Mesendoderm (in vitro differentiated cells): ENCODE measurements around the gene CREB5.
"Not testable (repeated sequence)": the region's sequence is repeated elsewhere in the genome, so short reads cannot be mapped to it uniquely, and the experiment has no call there.

Experiments
- DNase-seq: peaks from one replicate; pipeline ENCODE4 v3.0.0; 2013
- H2AK5ac ChIP-seq: 2 replicates; pipeline ENCODE4 v1.6.1; 2013; ENCODE audit warnings: low read length, inconsistent platforms
- H2BK120ac ChIP-seq: 2 replicates; pipeline ENCODE4 v1.6.1; 2013; ENCODE audit warnings: low read depth, mild to moderate bottlenecking, low read length, moderate library complexity, mixed read lengths
- H2BK15ac ChIP-seq: replicated peaks from 2 replicates; pipeline ENCODE4 v1.6.1; 2013; ENCODE audit warnings: low read depth, mild to moderate bottlenecking, moderate library complexity
- H2BK5ac ChIP-seq: 2 replicates; pipeline ENCODE4 v1.6.1; 2013; ENCODE audit warnings: low read length, inconsistent platforms
- H3K18ac ChIP-seq: 2 replicates; pipeline ENCODE4 v1.6.1; 2013; ENCODE audit warnings: mild to moderate bottlenecking, low read length, mixed read lengths
- H3K23ac ChIP-seq: one replicate; pipeline ENCODE4 v1.6.1; 2013; ENCODE audit warnings: low read length
- H3K27ac ChIP-seq: 2 replicates; pipeline ENCODE4 v1.5.1; 2013; ENCODE audit warnings: low read depth, mild to moderate bottlenecking, inconsistent platforms, low read length, moderate library complexity
- H3K27me3 ChIP-seq: 2 replicates; pipeline ENCODE4 v1.6.1; 2013; ENCODE audit warnings: low read length, control low read depth, mild to moderate bottlenecking, inconsistent platforms; ENCODE audit not compliant: insufficient read depth, poor library complexity
- H3K36me3 ChIP-seq: 2 replicates; pipeline ENCODE4 v1.6.1; 2013; ENCODE audit warnings: low read length, inconsistent platforms; ENCODE audit not compliant: control insufficient read depth, insufficient read depth
- H3K4ac ChIP-seq: one replicate; pipeline ENCODE4 v1.6.1; 2013; ENCODE audit warnings: low read depth, mild to moderate bottlenecking, low read length, moderate library complexity
- H3K4me1 ChIP-seq: 2 replicates; pipeline ENCODE4 v1.6.1; 2013; ENCODE audit warnings: low read depth, low read length, inconsistent platforms; ENCODE audit not compliant: control insufficient read depth
- H3K4me2 ChIP-seq: 2 replicates; pipeline ENCODE4 v1.6.1; 2013; ENCODE audit warnings: low read length
- H3K4me3 ChIP-seq: 2 replicates; pipeline ENCODE4 v1.5.1; 2013; ENCODE audit warnings: mild to moderate bottlenecking, low read length
- H3K56ac ChIP-seq: one replicate; pipeline ENCODE4 v1.6.1; 2013; ENCODE audit warnings: low read length
- H3K79me1 ChIP-seq: 2 replicates; pipeline ENCODE4 v1.6.1; 2013; ENCODE audit warnings: low read length, inconsistent platforms
- H3K79me2 ChIP-seq: 2 replicates; pipeline ENCODE4 v1.6.1; 2013; ENCODE audit warnings: mild to moderate bottlenecking, low read length; ENCODE audit not compliant: control insufficient read depth, insufficient read depth
- H3K9ac ChIP-seq: 2 replicates; pipeline ENCODE4 v1.6.1; 2013; ENCODE audit warnings: low read length, inconsistent platforms
- H4K5ac ChIP-seq: one replicate; pipeline ENCODE4 v1.6.1; 2013; ENCODE audit warnings: low read length
- H4K8ac ChIP-seq: one replicate; pipeline ENCODE4 v1.6.1; 2013; ENCODE audit warnings: low read depth, mild to moderate bottlenecking, control low read depth, low read length, moderate library complexity
- WGBS: extraction: QIAGEN DNeasy Blood & Tissue Kit; methylation state at CpG from one replicate; pipeline ENCODE4 v1.1.7; 2013; ENCODE audit warnings: low lambda C conversion rate, missing lambda C conversion rate; ENCODE audit not compliant: insufficient coverage; ENCODE audit errors: extremely low coverage; 5-methylcytosine and 5-hydroxymethylcytosine counted together

Gene CREB5

GRCh38 chr7:28592861-28593260 lies 180.5 kb downstream of the CREB5 start:
- no peak overlapping the region for H2AK5ac ChIP-seq
- H3K4me2 ChIP-seq = no peak overlapping the region
- DNase-seq = no peak
- no peaks in the 10 kb centered on the region for H3K4me1 ChIP-seq
- no peak overlapping the region for H3K56ac ChIP-seq
- no peak overlapping the region for H3K4ac ChIP-seq
- H2BK120ac ChIP-seq = no peak overlapping the region
- no peak overlapping the region for H3K4me3 ChIP-seq
- no peak overlapping the region for H3K18ac ChIP-seq
- no peak overlapping the region for H4K8ac ChIP-seq
- no peaks in the 10 kb centered on the region for H3K27me3 ChIP-seq
- H3K79me2 ChIP-seq = no peaks in the 10 kb centered on the region
- no peak overlapping the region for H3K27ac ChIP-seq
- no peak overlapping the region for H2BK5ac ChIP-seq
- no peak overlapping the region for H2BK15ac ChIP-seq
- WGBS = no CpG with 5 or more reads among the region's 3 CpGs
- no peaks in the 10 kb centered on the region for H3K79me1 ChIP-seq
- H3K36me3 ChIP-seq = no peaks in the 10 kb centered on the region
- H3K23ac ChIP-seq = no peak overlapping the region
- no peak overlapping the region for H3K9ac ChIP-seq
- H4K5ac ChIP-seq = no peak overlapping the region

GRCh38 chr7:28595076-28595475 lies 182.8 kb downstream of the CREB5 start:
- Histone ChIP-seq H3K23ac (no peak overlapping the region), H3K4me2 (no peak overlapping the region), H3K27ac (no peak overlapping the region), H3K4me3 (no peak overlapping the region), H3K79me2 (no peaks in the 10 kb centered on the region), H2BK15ac (no peak overlapping the region), H3K79me1 (no peaks in the 10 kb centered on the region), H3K27me3 (no peaks in the 10 kb centered on the region), H3K18ac (no peak overlapping the region), H2AK5ac (no peak overlapping the region), H2BK120ac (no peak overlapping the region), H2BK5ac (no peak overlapping the region), H4K8ac (no peak overlapping the region), H3K36me3 (no peaks in the 10 kb centered on the region), H3K4ac (no peak overlapping the region), H3K56ac (no peak overlapping the region), H4K5ac (no peak overlapping the region), H3K9ac (no peak overlapping the region), H3K4me1 (no peaks in the 10 kb centered on the region)
- no CpG with 5 or more reads among the region's 4 CpGs for WGBS
- DNase-seq = no peak

- Histone ChIP-seq H4K8ac (no peak overlapping the region), H3K79me2 (no peaks in the 10 kb centered on the region), H3K56ac (no peak overlapping the region), H3K4ac (no peak overlapping the region), H2AK5ac (no peak overlapping the region), H3K4me3 (no peak overlapping the region), H2BK120ac (no peak overlapping the region), H3K4me1 (no peaks in the 10 kb centered on the region), H3K4me2 (no peak overlapping the region), H3K18ac (no peak overlapping the region), H2BK5ac (no peak overlapping the region), H3K27ac (no peak overlapping the region), H3K9ac (no peak overlapping the region), H3K79me1 (no peaks in the 10 kb centered on the region), H3K27me3 (no peaks in the 10 kb centered on the region), H2BK15ac (no peak overlapping the region), H3K23ac (no peak overlapping the region), H4K5ac (no peak overlapping the region), H3K36me3 (no peaks in the 10 kb centered on the region)
- no CpG with 5 or more reads among the region's 3 CpGs for WGBS
- no peak for DNase-seq
Observed at GRCh38 chr7:28595801-28596200, 183.5 kb downstream of the CREB5 start.

GRCh38 chr7:28596245-28596935 lies 184.1 kb downstream of the CREB5 start:
- H3K36me3 ChIP-seq = no peaks in the 10 kb centered on the region
- H3K18ac ChIP-seq = no peak overlapping the region
- no peak overlapping the region for H3K4ac ChIP-seq
- H2BK120ac ChIP-seq = no peak overlapping the region
- no peaks in the 10 kb centered on the region for H3K4me1 ChIP-seq
- no peak overlapping the region for H3K4me2 ChIP-seq
- H3K23ac ChIP-seq = no peak overlapping the region
- no peak overlapping the region for H4K5ac ChIP-seq
- no peak overlapping the region for H3K4me3 ChIP-seq
- H3K79me1 ChIP-seq = no peaks in the 10 kb centered on the region
- no CpG with 5 or more reads among the region's 2 CpGs for WGBS
- H4K8ac ChIP-seq = no peak overlapping the region
- H2BK15ac ChIP-seq = no peak overlapping the region
- H3K27me3 ChIP-seq = no peaks in the 10 kb centered on the region
- no peak overlapping the region for H3K27ac ChIP-seq
- no peaks in the 10 kb centered on the region for H3K79me2 ChIP-seq
- H2AK5ac ChIP-seq = no peak overlapping the region
- no peak overlapping the region for H2BK5ac ChIP-seq
- no peak for DNase-seq
- H3K56ac ChIP-seq = no peak overlapping the region
- H3K9ac ChIP-seq = no peak overlapping the region

GRCh38 chr7:28597284-28597683 lies 185.0 kb downstream of the CREB5 start:
- H3K23ac ChIP-seq = no peak overlapping the region
- H3K4me1 ChIP-seq = no peaks in the 10 kb centered on the region
- H3K79me2 ChIP-seq = no peaks in the 10 kb centered on the region
- no peak overlapping the region for H2BK5ac ChIP-seq
- no peaks in the 10 kb centered on the region for H3K27me3 ChIP-seq
- no peak overlapping the region for H4K5ac ChIP-seq
- H2BK120ac ChIP-seq = no peak overlapping the region
- H2BK15ac ChIP-seq = no peak overlapping the region
- no peak overlapping the region for H3K4me3 ChIP-seq
- no peak overlapping the region for H3K4ac ChIP-seq
- no peak for DNase-seq
- no peak overlapping the region for H3K27ac ChIP-seq
- no peak overlapping the region for H4K8ac ChIP-seq
- H3K36me3 ChIP-seq = no peaks in the 10 kb centered on the region
- H2AK5ac ChIP-seq = no peak overlapping the region
- H3K4me2 ChIP-seq = no peak overlapping the region
- WGBS = no CpG with 5 or more reads among the region's 2 CpGs
- H3K79me1 ChIP-seq = no peaks in the 10 kb centered on the region
- no peak overlapping the region for H3K18ac ChIP-seq
- no peak overlapping the region for H3K9ac ChIP-seq
- no peak overlapping the region for H3K56ac ChIP-seq

- H3K4me2 ChIP-seq, H3K9ac ChIP-seq, H3K56ac ChIP-seq, H2BK120ac ChIP-seq, H4K5ac ChIP-seq, H2BK5ac ChIP-seq, H3K79me1 ChIP-seq, H2AK5ac ChIP-seq, H3K27ac ChIP-seq, H3K4ac ChIP-seq, H3K4me3 ChIP-seq, H3K23ac ChIP-seq, DNase-seq, H3K27me3 ChIP-seq, H3K36me3 ChIP-seq, H3K18ac ChIP-seq, H3K4me1 ChIP-seq, H2BK15ac ChIP-seq, H4K8ac ChIP-seq, H3K79me2 ChIP-seq: not testable (repeated sequence)
- no CpG with 5 or more reads among the region's 5 CpGs for WGBS
Observed at GRCh38 chr7:28598037-28598436, 185.7 kb downstream of the CREB5 start.
